Testis (tissue), 2 donors: ENCODE measurements around the gene MRGPRG.

Experiments used
- POLR2A ChIP-seq: fragments of 450-650 bp; IDR thresholded peaks from one replicate; pipeline ENCODE4 v1.6.1; 2017; ENCODE audit warnings: antibody characterized with exemption, mild to moderate bottlenecking, moderate library complexity
- TF ChIP-seq, protein P1 (sequence below), 3 experiments: fragments of 450-650 bp in 2 of 3; fragments of 200-600 bp in 1 of 3; sonication (generic) in 1 of 3; IDR thresholded peaks; one replicate each; pipeline ENCODE4 v1.5.1; 2016 to 2019; ENCODE audit warnings: antibody characterized with exemption in 3 of 3, mild to moderate bottlenecking in 2 of 3, moderate library complexity in 1 of 3

GRCh38 chr11:3237119-3237518 is 18.5 kb upstream of the MRGPRG start:
- TF ChIP-seq POLR2A, result no peak
- TF ChIP-seq, protein P1, sequence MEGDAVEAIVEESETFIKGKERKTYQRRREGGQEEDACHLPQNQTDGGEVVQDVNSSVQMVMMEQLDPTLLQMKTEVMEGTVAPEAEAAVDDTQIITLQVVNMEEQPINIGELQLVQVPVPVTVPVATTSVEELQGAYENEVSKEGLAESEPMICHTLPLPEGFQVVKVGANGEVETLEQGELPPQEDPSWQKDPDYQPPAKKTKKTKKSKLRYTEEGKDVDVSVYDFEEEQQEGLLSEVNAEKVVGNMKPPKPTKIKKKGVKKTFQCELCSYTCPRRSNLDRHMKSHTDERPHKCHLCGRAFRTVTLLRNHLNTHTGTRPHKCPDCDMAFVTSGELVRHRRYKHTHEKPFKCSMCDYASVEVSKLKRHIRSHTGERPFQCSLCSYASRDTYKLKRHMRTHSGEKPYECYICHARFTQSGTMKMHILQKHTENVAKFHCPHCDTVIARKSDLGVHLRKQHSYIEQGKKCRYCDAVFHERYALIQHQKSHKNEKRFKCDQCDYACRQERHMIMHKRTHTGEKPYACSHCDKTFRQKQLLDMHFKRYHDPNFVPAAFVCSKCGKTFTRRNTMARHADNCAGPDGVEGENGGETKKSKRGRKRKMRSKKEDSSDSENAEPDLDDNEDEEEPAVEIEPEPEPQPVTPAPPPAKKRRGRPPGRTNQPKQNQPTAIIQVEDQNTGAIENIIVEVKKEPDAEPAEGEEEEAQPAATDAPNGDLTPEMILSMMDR (IDR thresholded peaks at IDR 0.05), result no peak
